Spleen (tissue), 11 donors: Measurements from ENCODE around the gene ZNF778. TPM values are rescaled to one million over a fixed set of nuclear protein-coding genes. Genes with fewer than 3 reads are reported as not detected.
A peak's percentile ranks its signal among the peaks of the same experiment; 100 is the strongest.

ENCODE experiments used
- DNase-seq: peaks from one replicate; pipeline ENCODE4 v3.0.0-alpha.2; 2020
- H3K27ac ChIP-seq, 8 donors: fragments of 200-600 bp; sonication (generic) in 7 of 8; 1 replicate in 4 of 8; 2 replicates in 4 of 8; pipeline versions ENCODE4 v1.5.0 to v1.8.0; 2016 to 2021; ENCODE audit warnings: inconsistent platforms in 4 of 8, mild to moderate bottlenecking in 4 of 8, moderate library complexity in 1 of 8
- H3K27me3 ChIP-seq, 7 donors: fragments of 200-600 bp; sonication (generic) in 6 of 7; replicated peaks in 1 of 7; 1 replicate in 4 of 7; 2 replicates in 3 of 7; pipeline versions ENCODE4 v1.5.0 to v1.8.0; 2016 to 2021; ENCODE audit warnings: inconsistent platforms in 3 of 7, mild to moderate bottlenecking in 1 of 7
- H3K36me3 ChIP-seq, 6 donors: fragments of 200-600 bp; sonication (generic) in 5 of 6; 1 replicate in 4 of 6; 2 replicates in 2 of 6; pipeline versions ENCODE4 v1.5.0 to v1.8.0; 2016 to 2021; ENCODE audit warnings: inconsistent platforms in 2 of 6
- H3K4me1 ChIP-seq, 6 donors: fragments of 200-600 bp; sonication (generic) in 5 of 6; 1 replicate in 3 of 6; 2 replicates in 3 of 6; pipeline versions ENCODE4 v1.5.0 to v1.8.0; 2016 to 2021; ENCODE audit warnings: inconsistent platforms in 3 of 6
- H3K4me3 ChIP-seq, 8 donors: fragments of 200-600 bp; sonication (generic) in 7 of 8; 1 replicate in 4 of 8; 2 replicates in 4 of 8; pipeline versions ENCODE4 v1.5.0 to v1.8.0; 2016 to 2021; ENCODE audit warnings: inconsistent platforms in 4 of 8, mild to moderate bottlenecking in 4 of 8, moderate library complexity in 2 of 8
- H3K9me3 ChIP-seq, 8 donors: fragments of 200-600 bp; sonication (generic) in 7 of 8; 1 replicate in 4 of 8; 2 replicates in 4 of 8; pipeline versions ENCODE4 v1.5.0 to v1.8.0; 2016 to 2021; ENCODE audit warnings: inconsistent platforms in 4 of 8
- POLR2A ChIP-seq, 3 donors: fragments of 450-650 bp; IDR thresholded peaks; one replicate each; pipeline ENCODE4 v1.5.1; 2017; ENCODE audit warnings: antibody characterized with exemption in 3 of 3, mild to moderate bottlenecking in 1 of 3
- POLR2AphosphoS5 ChIP-seq, 3 donors: sonication (generic); formaldehyde crosslinking; IDR thresholded peaks; one replicate each; pipeline ENCODE4 v1.5.1; 2017; ENCODE audit warnings: antibody characterized with exemption in 3 of 3
- WGBS, 5 donors: extraction: QIAGEN DNeasy Blood & Tissue Kit in 3 of 5; methylation state at CpG; one replicate each; pipeline versions ENCODE4 v1.1.5 to v1.1.7; 2013 to 2018; 5-methylcytosine and 5-hydroxymethylcytosine counted together
- intact Hi-C: fragments of 100-400 bp; cut with DNase I; formaldehyde crosslinking; loops from one replicate; pipeline ENCODE4 v1.15.0; 2023; ENCODE audit warnings: low total_unique reads
- polyA plus RNA-seq, 3 donors: library from polyadenylated mRNA; stranded (reverse); fragments of 200-250 nt; gene quantifications; one replicate each; pipeline ENCODE4 v1.2.1, GENCODE V29; 2013
- total RNA-seq, 7 donors: library from RNA; depleted of rRNA in 3 of 7; stranded (reverse); fragments of >200 nt in 3 of 7; fragmentation: NEBNext Ultra II Directional in 4 of 7; extraction: Animal tissue kit (Norgen Biotek cat#: 25700) in 4 of 7; gene quantifications; one replicate each; pipeline versions ENCODE4 v1.1.0 to v1.2.1, GENCODE V29; 2016 to 2021
- TF ChIP-seq, protein P1 (sequence below), 11 experiments: fragments of 200-600 bp in 7 of 11; fragments of 450-650 bp in 4 of 11; sonication (generic) in 4 of 11; IDR thresholded peaks in 8 of 11; conservative IDR thresholded peaks in 3 of 11; 1 replicate in 7 of 11; 2 replicates in 4 of 11; pipeline versions ENCODE4 v1.4.0 to v1.8.0; 2016 to 2021; ENCODE audit warnings: antibody characterized with exemption in 11 of 11, inconsistent platforms in 4 of 11, mild to moderate bottlenecking in 1 of 11
- donor health status: healthy with polysubstance abuse.
- donor health status: DM: no; HTN: no; CAD: no; lungs with moderate emphysema.
- donor health status: DM: no; HTN: no; CAD: no.
- donor health status: Bipolar disorder and iron deficiency.
- donor health status: healthy.
- donor health status: DM: no; HTN: no; CAD: no.
- donor health status: DM: yes; HTN: yes; CAD: no.

ZNF778 gene
- total and polyA plus RNA-seq, 10 donors: 1.6 to 34.4 (median 10.7) TPM

GRCh38 chr16:89200850-89201411, 16.6 kb upstream of the ZNF778 start:
- no peak overlapping the region for H3K27ac ChIP-seq
- peak; percentile 76 for DNase-seq
- WGBS, 5 donors: 2 to 9% (median 3%) methylated on average over 18 to 58 of the region's 58 CpGs
- H3K36me3 ChIP-seq: no peaks in the 10 kb centered on the region
- TF ChIP-seq POLR2AphosphoS5 (IDR thresholded peaks at IDR 0.05): no peak
- TF ChIP-seq, protein P1, sequence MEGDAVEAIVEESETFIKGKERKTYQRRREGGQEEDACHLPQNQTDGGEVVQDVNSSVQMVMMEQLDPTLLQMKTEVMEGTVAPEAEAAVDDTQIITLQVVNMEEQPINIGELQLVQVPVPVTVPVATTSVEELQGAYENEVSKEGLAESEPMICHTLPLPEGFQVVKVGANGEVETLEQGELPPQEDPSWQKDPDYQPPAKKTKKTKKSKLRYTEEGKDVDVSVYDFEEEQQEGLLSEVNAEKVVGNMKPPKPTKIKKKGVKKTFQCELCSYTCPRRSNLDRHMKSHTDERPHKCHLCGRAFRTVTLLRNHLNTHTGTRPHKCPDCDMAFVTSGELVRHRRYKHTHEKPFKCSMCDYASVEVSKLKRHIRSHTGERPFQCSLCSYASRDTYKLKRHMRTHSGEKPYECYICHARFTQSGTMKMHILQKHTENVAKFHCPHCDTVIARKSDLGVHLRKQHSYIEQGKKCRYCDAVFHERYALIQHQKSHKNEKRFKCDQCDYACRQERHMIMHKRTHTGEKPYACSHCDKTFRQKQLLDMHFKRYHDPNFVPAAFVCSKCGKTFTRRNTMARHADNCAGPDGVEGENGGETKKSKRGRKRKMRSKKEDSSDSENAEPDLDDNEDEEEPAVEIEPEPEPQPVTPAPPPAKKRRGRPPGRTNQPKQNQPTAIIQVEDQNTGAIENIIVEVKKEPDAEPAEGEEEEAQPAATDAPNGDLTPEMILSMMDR (IDR thresholded peaks at IDR 0.05 in 8 of 11, conservative IDR thresholded peaks at IDR 0.05 in 3 of 11): peak in 1 of 11 experiments; percentile 15
- H3K4me3 ChIP-seq: peak overlapping the region in 7 of 8 donors; percentile 25 to 68 (median 32)
- H3K27me3 ChIP-seq: peaks cover 0 to 91% (median 67%) of the 10 kb centered on the region in 7 donors
- peaks cover 10 to 37% (median 22%) of the 10 kb centered on the region in 6 donors for H3K4me1 ChIP-seq
- H3K9me3 ChIP-seq: peaks cover 0 to 10% (median 0%) of the 10 kb centered on the region in 8 donors
- intact Hi-C loops: no loop called here

GRCh38 chr16:89201439-89202377, 15.8 kb upstream of the ZNF778 start:
- 1 to 10% (median 3%) methylated on average over 4 to 111 of the region's 111 CpGs for WGBS, 5 donors
- no peak for TF ChIP-seq POLR2A (IDR thresholded peaks at IDR 0.05)
- TF ChIP-seq POLR2AphosphoS5 (IDR thresholded peaks at IDR 0.05): peak in 1 of 3 donors; percentile 30
- TF ChIP-seq, protein P1 (IDR thresholded peaks at IDR 0.05 in 8 of 11, conservative IDR thresholded peaks at IDR 0.05 in 3 of 11): no peak
- peaks cover 0 to 10% (median 0%) of the 10 kb centered on the region in 8 donors for H3K9me3 ChIP-seq
- H3K36me3 ChIP-seq: no peaks in the 10 kb centered on the region
- peaks cover 10 to 37% (median 22%) of the 10 kb centered on the region in 6 donors for H3K4me1 ChIP-seq
- peak; percentile 91 for DNase-seq
- intact Hi-C loops: no loop called here
- no peak overlapping the region for H3K27ac ChIP-seq
- peaks cover 0 to 99% (median 67%) of the 10 kb centered on the region in 7 donors for H3K27me3 ChIP-seq
- H3K4me3 ChIP-seq: peak overlapping the region in 7 of 8 donors; percentile 25 to 68 (median 32)

GRCh38 chr16:89202422-89203215, 14.9 kb upstream of the ZNF778 start:
- DNase-seq: peak; percentile 62
- Histone ChIP-seq H3K4me3 (peak overlapping the region in 4 of 8 donors; percentile 13 to 68 (median 34)), H3K36me3 (no peaks in the 10 kb centered on the region), H3K27me3 (peaks cover 0 to 97% (median 67%) of the 10 kb centered on the region in 7 donors), H3K9me3 (peaks cover 0 to 10% (median 0%) of the 10 kb centered on the region in 8 donors), H3K27ac (no peak overlapping the region), H3K4me1 (peaks cover 10 to 37% (median 22%) of the 10 kb centered on the region in 6 donors)
- TF ChIP-seq POLR2A (IDR thresholded peaks at IDR 0.05) (no peak), POLR2AphosphoS5 (IDR thresholded peaks at IDR 0.05) (no peak)
- WGBS, 5 donors: 49 to 65% (median 51%) methylated on average over 41 to 49 of the region's 49 CpGs
- intact Hi-C loops: no loop called here

GRCh38 chr16:89207993-89208392, 9.5 kb upstream of the ZNF778 start:
- TF ChIP-seq, protein P1 (IDR thresholded peaks at IDR 0.05 in 8 of 11, conservative IDR thresholded peaks at IDR 0.05 in 3 of 11): no peak
- no peak for TF ChIP-seq POLR2AphosphoS5 (IDR thresholded peaks at IDR 0.05)
- no peak for TF ChIP-seq POLR2A (IDR thresholded peaks at IDR 0.05)
- Histone ChIP-seq H3K4me3 (no peak overlapping the region), H3K27ac (no peak overlapping the region), H3K9me3 (peaks cover 0 to 3% (median 0%) of the 10 kb centered on the region in 8 donors), H3K36me3 (no peaks in the 10 kb centered on the region), H3K27me3 (peaks cover 0 to 83% (median 20%) of the 10 kb centered on the region in 7 donors), H3K4me1 (no peaks in the 10 kb centered on the region)
- intact Hi-C loops: no loop called here
- DNase-seq: no peak
- WGBS, 5 donors: 90 to 97% (median 94%) methylated on average over 4 of the region's 4 CpGs
